Stimulated activated CD8-positive, alpha-beta memory T cell treated with anti-CD3 and anti-CD28 coated beads, Interleukin-2, amount 100 ng/mL, for 48 hours (primary cell): Measurements from ENCODE around the gene FLRT1.

Experiments
- DNase-seq, 2 donors: peaks; one replicate each; pipeline ENCODE4 v3.0.0-alpha.2; 2020; ENCODE audit warnings: low read depth in 2 of 2

The FLRT1 gene

GRCh38 chr11:64048042-64048854, 12.5 kb downstream of the FLRT1 start:
- DNase-seq = no peak

DNA sequence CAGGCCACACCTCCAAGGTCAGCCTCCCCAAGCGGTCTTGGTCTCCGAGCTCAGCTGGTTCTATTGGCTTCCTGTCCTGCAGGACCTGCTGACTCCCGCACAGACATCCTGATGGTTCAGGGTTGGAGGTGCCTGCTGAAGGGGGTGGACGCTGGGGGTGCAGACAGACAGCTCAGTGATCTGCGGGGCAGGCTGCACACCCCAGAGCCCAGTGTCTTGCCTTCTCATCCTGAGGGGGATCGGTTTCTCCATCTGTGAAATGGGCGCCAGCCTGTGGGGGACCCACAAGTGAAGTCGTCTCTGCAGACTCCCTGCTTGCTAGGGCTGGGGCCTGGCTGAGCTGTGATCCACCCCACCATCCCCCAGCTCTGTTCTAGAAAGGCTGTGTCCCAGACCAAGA, 13.8 kb downstream of the FLRT1 start:
- DNase-seq = no peak

DNA sequence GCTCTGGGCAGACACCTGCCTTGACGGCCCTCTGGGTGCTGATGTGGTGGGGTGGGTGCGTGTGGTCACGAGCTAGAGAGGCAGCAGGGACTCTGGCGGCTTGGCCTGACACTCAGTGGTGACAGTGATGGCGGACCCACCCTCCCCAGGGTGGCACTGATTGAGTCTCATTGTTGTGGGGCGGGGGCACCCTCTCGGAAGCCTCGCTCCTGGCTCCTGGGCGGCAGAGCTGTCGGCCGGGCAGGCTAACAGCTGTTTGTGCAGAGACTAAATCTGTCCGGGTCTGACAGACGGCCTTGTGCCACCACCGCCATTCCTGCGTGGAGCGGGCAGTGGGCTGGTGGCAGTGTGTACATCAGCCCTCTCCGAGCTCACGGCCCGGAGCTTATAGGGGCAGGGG, 15.6 kb downstream of the FLRT1 start:
- no peak for DNase-seq

DNA sequence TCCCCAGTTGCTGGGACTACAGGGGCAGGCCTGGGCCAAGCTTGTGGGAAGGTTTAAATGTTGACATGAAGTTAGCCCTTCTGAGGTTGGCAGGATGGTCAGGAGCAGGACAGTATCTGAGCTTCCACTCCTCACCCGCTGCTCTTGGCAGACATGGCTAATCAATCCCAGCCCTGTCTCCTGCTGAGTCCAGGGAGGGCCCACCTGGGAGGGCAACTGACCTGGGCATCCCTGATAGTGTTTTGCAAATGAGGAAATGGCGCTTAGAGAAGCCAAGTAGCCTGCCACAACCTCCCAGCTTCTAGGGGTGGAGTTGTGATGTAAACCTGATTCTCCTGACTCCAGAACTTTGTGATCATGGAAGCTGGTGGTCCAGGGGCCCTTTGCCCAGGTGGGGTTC, 16.7 kb downstream of the FLRT1 start:
- no peak for DNase-seq

GRCh38 chr11:64052938-64053622, 17.3 kb downstream of the FLRT1 start:
- no peak for DNase-seq

GRCh38 chr11:64053699-64054098, 18.0 kb downstream of the FLRT1 start:
- DNase-seq = no peak

GRCh38 chr11:64055077-64055476, 19.3 kb downstream of the FLRT1 start:
- DNase-seq = no peak

DNA sequence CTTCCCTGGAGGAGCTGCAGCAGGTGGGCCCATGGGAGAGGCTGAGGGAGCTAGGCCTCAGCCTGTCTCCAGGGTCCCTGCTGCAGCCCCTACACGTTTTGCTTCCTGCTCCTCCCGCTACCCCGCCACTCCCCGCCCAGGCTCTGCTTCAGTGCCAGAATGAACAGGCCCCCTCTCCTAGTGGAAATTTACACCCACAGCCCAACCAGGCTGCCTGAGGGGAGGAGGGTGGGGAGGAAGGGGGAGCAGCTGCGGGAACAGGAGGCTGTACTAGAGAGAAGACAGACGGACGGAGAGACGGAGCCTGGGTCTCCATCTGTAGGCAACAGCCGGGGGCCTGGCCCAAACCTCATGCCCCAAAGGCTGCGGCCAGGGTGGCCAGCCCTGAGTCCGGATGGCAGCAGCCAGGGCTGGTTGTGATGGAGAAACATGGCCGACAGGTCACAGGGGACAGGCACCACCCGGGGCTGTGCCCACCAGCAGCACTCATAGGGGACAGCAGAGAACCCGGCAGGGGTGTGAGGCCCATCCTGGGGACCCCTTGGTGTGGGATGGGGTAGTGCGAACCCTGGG, 20.6 kb downstream of the FLRT1 start:
- no peak for DNase-seq

DNA sequence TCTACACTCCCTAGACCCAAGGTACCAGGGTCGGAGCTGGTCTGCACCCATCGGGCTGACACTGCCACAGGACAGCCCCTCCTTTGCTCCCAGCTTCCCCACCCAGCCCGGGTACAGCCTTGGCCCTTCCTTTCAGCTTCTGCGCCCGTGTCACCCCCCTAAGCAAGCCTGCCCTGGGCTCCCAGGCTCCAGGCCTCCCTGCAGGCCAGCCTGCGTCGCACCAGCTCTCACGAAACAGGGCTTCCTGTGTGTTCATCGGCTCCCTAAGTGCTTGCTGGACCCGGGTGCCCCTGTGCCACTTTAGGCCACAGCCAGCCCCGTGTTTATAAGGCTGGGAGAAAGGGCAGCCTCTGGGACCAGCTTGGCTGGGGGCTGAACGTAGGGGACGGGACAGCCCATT, 21.1 kb downstream of the FLRT1 start:
- no peak for DNase-seq

DNA sequence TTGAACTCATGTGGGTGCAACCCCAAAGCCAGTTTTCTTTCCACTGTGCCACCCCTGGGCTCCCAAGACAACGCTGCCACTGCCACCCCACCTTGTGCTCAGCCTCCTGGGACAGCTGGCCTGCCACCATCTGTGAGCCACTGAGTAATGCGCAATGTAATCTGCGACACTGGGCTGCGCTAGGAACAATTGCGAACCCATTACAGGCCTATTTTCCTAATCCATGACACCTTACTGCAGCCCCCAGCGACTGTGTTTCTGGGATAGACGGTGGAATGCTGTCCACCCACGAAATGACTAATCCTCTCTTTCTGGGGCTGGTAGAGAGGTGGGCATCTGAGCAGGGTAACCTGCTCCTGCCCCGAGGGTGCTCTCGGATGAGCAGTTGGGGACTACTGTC, 22.2 kb downstream of the FLRT1 start:
- DNase-seq = no peak

GRCh38 chr11:64058494-64058893, 22.8 kb downstream of the FLRT1 start:
- no peak for DNase-seq

DNA sequence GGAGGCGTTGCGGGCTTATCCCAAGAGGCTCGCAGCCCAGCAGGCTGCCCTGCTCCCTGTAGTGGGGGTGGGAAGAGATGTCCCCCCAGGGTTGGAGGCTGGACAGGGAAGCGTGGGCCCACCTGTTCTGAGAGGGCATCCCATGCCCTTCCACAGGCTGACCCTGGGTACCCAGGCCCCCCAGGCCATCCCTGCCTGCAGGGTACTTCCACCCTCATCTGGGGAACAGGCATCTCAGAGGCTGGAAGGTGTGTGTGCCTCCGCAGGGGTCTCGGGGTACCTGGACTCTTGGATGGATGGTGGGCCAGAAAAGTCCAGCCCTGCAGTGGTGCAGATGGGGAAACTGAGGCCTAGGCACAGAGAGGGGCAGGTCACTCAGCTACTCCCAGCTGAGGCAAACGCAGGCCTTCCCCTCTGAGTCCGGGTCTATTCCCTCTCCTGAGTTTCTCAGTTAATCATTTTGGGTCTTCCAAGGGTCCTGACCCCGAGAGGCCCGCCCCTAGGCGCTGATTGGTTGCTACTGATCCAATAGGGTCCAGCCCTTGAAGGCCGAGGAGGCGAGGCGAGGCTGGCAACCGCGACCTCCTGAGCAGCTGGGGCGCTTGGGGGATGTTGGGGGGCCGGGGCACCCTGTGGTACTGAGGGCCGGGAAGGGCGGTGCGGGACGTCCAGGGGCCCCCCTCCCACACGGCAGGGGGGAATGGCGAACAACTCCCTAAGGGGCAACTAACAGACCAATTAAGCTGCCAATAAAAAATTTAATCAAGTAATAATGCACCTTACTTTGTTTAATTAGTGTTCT, 23.8 kb downstream of the FLRT1 start:
- DNase-seq = no peak

DNA sequence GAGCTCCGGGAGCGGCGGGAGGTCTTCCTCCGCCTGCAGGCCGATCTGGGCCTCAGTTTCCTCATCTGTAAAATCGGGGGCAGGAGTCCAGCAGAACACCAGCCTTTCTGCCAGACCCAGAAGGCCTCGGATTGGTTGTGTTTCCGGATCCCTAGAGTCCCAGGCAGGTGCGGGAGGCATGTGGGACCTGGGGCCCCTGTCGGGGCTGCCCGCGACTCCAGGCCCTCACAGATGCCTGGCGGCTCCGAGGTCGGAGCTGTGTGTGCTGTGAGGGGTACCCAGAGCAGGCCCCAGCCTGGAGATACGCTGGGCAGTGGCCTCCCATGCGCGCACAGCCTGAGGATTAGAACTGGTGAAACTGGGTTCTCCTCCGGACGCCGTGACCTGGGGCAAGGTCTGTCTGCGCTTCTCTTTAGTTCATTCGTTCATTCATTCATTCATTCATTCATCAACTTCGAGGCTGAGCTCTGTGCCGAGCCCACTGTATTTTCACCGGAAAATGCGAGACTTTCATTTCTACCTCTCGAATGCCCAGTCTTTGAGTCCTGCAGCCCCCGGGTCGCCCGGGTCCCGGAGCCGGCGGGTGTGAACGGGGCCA, 24.6 kb downstream of the FLRT1 start:
- DNase-seq = no peak

DNA sequence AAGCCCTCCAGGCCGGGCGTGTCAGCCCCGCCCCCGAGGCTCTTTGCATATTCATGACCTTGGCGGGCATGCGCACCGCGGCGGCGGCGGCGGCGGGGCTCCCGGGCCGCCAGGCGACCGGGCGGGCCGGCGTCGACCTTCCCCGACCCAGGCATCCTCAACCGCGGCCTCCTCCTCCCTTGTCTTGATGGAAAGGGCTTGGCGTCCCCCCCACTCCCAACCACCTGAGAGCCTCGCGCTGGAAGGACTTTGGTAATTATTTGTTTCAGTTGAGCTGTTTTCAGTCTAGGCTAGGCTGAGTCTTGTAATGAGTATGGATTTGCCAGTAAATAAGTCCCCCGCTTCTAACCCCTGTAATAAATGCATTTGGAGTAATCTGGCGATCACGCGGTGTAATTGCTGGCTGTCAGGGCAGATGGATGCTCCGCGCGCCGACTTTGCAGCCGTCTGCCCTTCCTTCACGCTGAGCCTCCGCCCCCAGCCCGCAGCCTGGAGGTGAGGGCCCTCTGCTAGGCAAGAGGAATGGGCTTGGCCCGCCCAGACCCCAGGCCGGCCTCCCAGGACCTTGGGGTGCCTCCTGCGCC, 25.2 kb downstream of the FLRT1 start:
- DNase-seq = peak; percentile 53 to 57

- DNase-seq = no peak
Observed at GRCh38 chr11:64062185-64063039, 26.7 kb downstream of the FLRT1 start.

DNA sequence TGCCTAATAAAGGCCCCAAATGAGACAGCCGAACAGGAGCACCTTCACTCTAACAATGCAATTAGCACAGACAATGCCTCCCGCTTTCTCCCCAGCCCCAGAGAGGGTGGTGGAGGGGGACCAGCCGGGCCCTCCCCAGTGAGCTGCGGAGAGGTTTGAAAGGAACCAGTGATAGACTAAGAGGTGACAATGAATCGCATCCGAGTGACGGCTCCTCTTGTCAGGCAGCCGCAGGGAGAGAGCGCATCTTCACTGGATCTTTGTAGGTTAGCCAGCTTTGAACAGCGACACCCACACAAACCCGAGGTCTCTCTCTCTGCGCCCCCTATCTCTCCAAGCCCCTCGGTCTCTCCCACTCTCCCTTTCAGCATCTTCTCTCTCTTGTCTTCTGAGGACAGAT, 28.0 kb downstream of the FLRT1 start:
- DNase-seq = no peak

- no peak for DNase-seq
Observed at GRCh38 chr11:64064374-64065140, 28.8 kb downstream of the FLRT1 start.

GRCh38 chr11:64065141-64065465, 29.4 kb downstream of the FLRT1 start:
- DNase-seq = no peak

DNA sequence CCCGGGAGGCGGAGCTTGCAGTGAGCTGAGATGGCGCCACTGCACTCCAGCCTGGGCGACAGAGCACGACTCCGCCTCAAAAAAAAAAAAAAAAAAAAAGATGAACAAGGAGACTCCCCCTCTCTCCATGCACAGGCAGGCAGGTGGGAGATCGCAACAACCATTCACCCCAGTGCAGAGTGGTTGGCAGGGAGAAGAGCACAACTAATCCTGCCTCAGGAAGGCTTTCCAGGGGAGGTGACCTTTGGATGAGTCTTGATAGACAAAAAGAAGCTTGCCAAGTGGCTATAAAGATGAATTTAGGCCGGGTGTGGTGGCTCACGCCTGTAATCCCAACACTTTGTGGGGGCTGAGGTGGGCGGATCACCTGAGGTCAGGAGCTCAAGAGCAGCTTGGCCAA, 30.0 kb downstream of the FLRT1 start:
- no peak for DNase-seq
